Inflammatory macrophage treated with lipopolysaccharide for 1 hour (primary cell): ENCODE results near the gene HINFP.

ENCODE experiments used
- DNase-seq, 2 donors: peaks; one replicate each; pipeline ENCODE4 v3.0.0-alpha.2; 2020 to 2022

The HINFP gene

GRCh38 chr11:119121008-119121810, at the start of gene HINFP:
HINFP (plus strand) TSS chr11:119121580; CDS start chr11:119126945, 5,365 bp downstream.
- DNase-seq = peak; percentile 99

GRCh38 chr11:119077839-119078238, 43.5 kb upstream of the HINFP start:
- no peak for DNase-seq

- DNase-seq = no peak
Measured at GRCh38 chr11:119078675-119079420, 42.5 kb upstream of the HINFP start.

- DNase-seq = peak; percentile 55 to 77
Measured at GRCh38 chr11:119081682-119082260, 39.6 kb upstream of the HINFP start.

GRCh38 chr11:119084663-119085436, 36.5 kb upstream of the HINFP start, which contains the start of gene HMBS:
HMBS (plus strand) TSS chr11:119084881; CDS start chr11:119085034, 153 bp downstream.
- peak; percentile 94 for DNase-seq

GRCh38 chr11:119085437-119085847, 35.9 kb upstream of the HINFP start:
- peak in 1 of 2 donors; percentile 26 for DNase-seq

GRCh38 chr11:119087123-119087522, 34.3 kb upstream of the HINFP start:
- no peak for DNase-seq

GRCh38 chr11:119087747-119088241, 33.6 kb upstream of the HINFP start:
- DNase-seq = no peak

GRCh38 chr11:119088406-119088805, 33.0 kb upstream of the HINFP start:
- no peak for DNase-seq

GRCh38 chr11:119089319-119089718, 32.1 kb upstream of the HINFP start:
- no peak for DNase-seq

- no peak for DNase-seq
Measured at GRCh38 chr11:119091178-119091577, 30.2 kb upstream of the HINFP start.

- no peak for DNase-seq
Measured at GRCh38 chr11:119091966-119092879, 29.2 kb upstream of the HINFP start.

- no peak for DNase-seq
Measured at GRCh38 chr11:119092880-119093842, 28.2 kb upstream of the HINFP start.

GRCh38 chr11:119093942-119094815, 27.2 kb upstream of the HINFP start:
- peak in 1 of 2 donors; percentile 17 for DNase-seq

GRCh38 chr11:119094816-119095065, 26.6 kb upstream of the HINFP start:
- peak; percentile 74 to 78 for DNase-seq

GRCh38 chr11:119095066-119095880, 26.1 kb upstream of the HINFP start:
- DNase-seq = peak; percentile 99 to 100

GRCh38 chr11:119099711-119100110, 21.7 kb upstream of the HINFP start:
- no peak for DNase-seq

- DNase-seq = peak; percentile 29 to 43
Measured at GRCh38 chr11:119100246-119100970, 21.0 kb upstream of the HINFP start.
